CD4-positive, alpha-beta memory T cell (primary cell): ENCODE data around the gene PIK3R2. TPM values are rescaled to one million over a fixed set of nuclear protein-coding genes. Genes with fewer than 3 reads are reported as not detected.
"Not testable (repeated sequence)": the region's sequence is repeated elsewhere in the genome, so short reads cannot be mapped to it uniquely, and the experiment has no call there.

Experiments
- CTCF ChIA-PET: fragments of 350-600 bp; sonication (Branson Sonifier 250); formaldehyde crosslinking; loops from one replicate; lab custom pipeline; 2021; ENCODE audit warnings: inconsistent platforms; ENCODE audit not compliant: partially characterized antibody; lab: Charles Lee
- POLR2A ChIA-PET: fragments of 350-600 bp; sonication (Branson Sonifier 250); formaldehyde crosslinking; loops from one replicate; lab custom pipeline; 2021; ENCODE audit not compliant: partially characterized antibody; lab: Charles Lee
- DNase-seq, 5 donors: peaks; one replicate each; pipeline versions ENCODE4 v3.0.0 to v3.0.0-alpha.2; 2020 to 2022; ENCODE audit warnings: mixed read lengths in 1 of 5
- H3K27ac ChIP-seq: one replicate; pipeline ENCODE4 v1.7.0; 2013; ENCODE audit warnings: low read depth, low read length
- H3K27me3 ChIP-seq: 2 replicates; pipeline ENCODE4 v1.7.0; 2013; ENCODE audit warnings: mild to moderate bottlenecking, low read length, moderate library complexity; ENCODE audit not compliant: insufficient read depth
- H3K36me3 ChIP-seq: 2 replicates; pipeline ENCODE4 v1.7.0; 2013; ENCODE audit warnings: mild to moderate bottlenecking, low read length, moderate library complexity; ENCODE audit not compliant: insufficient read depth
- H3K4me1 ChIP-seq: 2 replicates; pipeline ENCODE4 v1.7.0; 2013; ENCODE audit warnings: mild to moderate bottlenecking, low read length, moderate library complexity; ENCODE audit not compliant: insufficient read depth
- H3K4me3 ChIP-seq, 2 donors: one replicate each; pipeline ENCODE4 v1.7.0; 2013; ENCODE audit warnings: low read length in 2 of 2, mild to moderate bottlenecking in 1 of 2
- H3K9me3 ChIP-seq, 2 donors: one replicate each; pipeline ENCODE4 v1.7.0; 2013; ENCODE audit warnings: low read length in 2 of 2, control low read depth in 1 of 2; ENCODE audit not compliant: control insufficient read depth in 1 of 2
- H3K27ac Mint-ChIP-seq, 7 donors: one replicate each; pipeline ENCODE4 v1.8.0; 2020 to 2021; ENCODE audit warnings: mixed read lengths in 7 of 7, mild to moderate bottlenecking in 6 of 7, inconsistent platforms in 3 of 7, moderate library complexity in 3 of 7
- H3K27me3 Mint-ChIP-seq, 2 donors: one replicate each; pipeline ENCODE4 v1.8.0; 2020 to 2021; ENCODE audit warnings: mixed read lengths in 2 of 2
- H3K36me3 Mint-ChIP-seq, 2 donors: one replicate each; pipeline ENCODE4 v1.8.0; 2020 to 2021; ENCODE audit warnings: mixed read lengths in 2 of 2, inconsistent platforms in 1 of 2, mild to moderate bottlenecking in 1 of 2
- H3K4me1 Mint-ChIP-seq, 4 donors: one replicate each; pipeline ENCODE4 v1.8.0; 2020 to 2021; ENCODE audit warnings: mixed read lengths in 4 of 4, mild to moderate bottlenecking in 1 of 4
- H3K4me3 Mint-ChIP-seq, 8 donors: one replicate each; pipeline ENCODE4 v1.8.0; 2020 to 2021; ENCODE audit warnings: mixed read lengths in 8 of 8, mild to moderate bottlenecking in 7 of 8, moderate library complexity in 6 of 8, inconsistent platforms in 3 of 8
- H3K9me3 Mint-ChIP-seq, 8 donors: one replicate each; pipeline ENCODE4 v1.8.0; 2020 to 2021; ENCODE audit warnings: mixed read lengths in 8 of 8, mild to moderate bottlenecking in 5 of 8, inconsistent platforms in 3 of 8, moderate library complexity in 1 of 8
- intact Hi-C: fragments of 100-400 bp; cut with micrococcal nuclease; formaldehyde crosslinking; loops from one replicate; pipeline ENCODE4 v1.15.1; 2023
- polyA plus RNA-seq, 2 donors: library from polyadenylated mRNA; unstranded; fragments of 300-500 nt; fragmentation: Illumina TruSeq; gene quantifications; one replicate each; pipeline ENCODE4 v1.2.3, GENCODE V29; 2021
- total RNA-seq, 2 experiments: library from RNA; stranded (reverse); gene quantifications; one replicate each; pipeline ENCODE4 v1.2.3, GENCODE V29; 2021

Gene PIK3R2
- total and polyA plus RNA-seq, 4 experiments from 2014 or later: 1.5 to 23.0 (median 12.4) TPM

GRCh38 chr19:18156841-18157464 lies 4.0 kb downstream of the PIK3R2 start:
- ChIA-PET CTCF (interaction anchor here (0.7 to 2.1 kb wide), 3 partner anchors 44 to 219 kb away, joined by 5 read pairs; no protein-coding TSS in a partner anchor), POLR2A (interaction anchor here (0.6 to 1.7 kb wide), 2 partner anchors 39 to 70 kb away, joined by 3 to 5 read pairs; partner anchors contain the start of gene IL12RB1)
- Histone ChIP-seq H3K4me3 (no peak overlapping the region), H3K27ac (no peak overlapping the region), H3K27me3 (no peaks in the 10 kb centered on the region), H3K9me3 (no peaks in the 10 kb centered on the region), H3K36me3 (no peaks in the 10 kb centered on the region), H3K4me1 (peaks cover 30% of the 10 kb centered on the region)
- peaks cover 0 to 12% of the 10 kb centered on the region in 2 donors for H3K36me3 Mint-ChIP-seq
- peak overlapping the region in 1 of 8 donors; percentile 59 for H3K4me3 Mint-ChIP-seq
- intact Hi-C loops: no loop called here
- no peaks in the 10 kb centered on the region for H3K27me3 Mint-ChIP-seq
- H3K4me1 Mint-ChIP-seq: peaks cover 13 to 38% (median 22%) of the 10 kb centered on the region in 4 donors
- H3K9me3 Mint-ChIP-seq: peaks cover 0 to 2% (median 0%) of the 10 kb centered on the region in 8 donors
- no peak overlapping the region for H3K27ac Mint-ChIP-seq
- DNase-seq: no peak

- Histone ChIP-seq H3K9me3 (no peaks in the 10 kb centered on the region), H3K36me3 (no peaks in the 10 kb centered on the region), H3K27me3 (no peaks in the 10 kb centered on the region), H3K27ac (no peak overlapping the region), H3K4me3 (no peak overlapping the region), H3K4me1 (peaks cover 30% of the 10 kb centered on the region)
- intact Hi-C loops: no loop called here
- peaks cover 0 to 8% of the 10 kb centered on the region in 2 donors for H3K36me3 Mint-ChIP-seq
- DNase-seq: no peak
- H3K27ac Mint-ChIP-seq: no peak overlapping the region
- ChIA-PET CTCF (interaction anchor here (0.6 to 12.0 kb wide), 2 partner anchors 47 to 70 kb away, joined by 3 to 125 read pairs; no protein-coding TSS in a partner anchor), POLR2A (interaction anchor here (0.6 to 1.7 kb wide), 2 partner anchors 39 to 71 kb away, joined by 3 to 5 read pairs; partner anchors contain the start of gene IL12RB1)
- peak overlapping the region in 1 of 8 donors; percentile 59 for H3K4me3 Mint-ChIP-seq
- peaks cover 0 to 2% (median 0%) of the 10 kb centered on the region in 8 donors for H3K9me3 Mint-ChIP-seq
- H3K4me1 Mint-ChIP-seq: peaks cover 9 to 34% (median 18%) of the 10 kb centered on the region in 4 donors
- no peaks in the 10 kb centered on the region for H3K27me3 Mint-ChIP-seq
These were observed 4.6 kb downstream of the PIK3R2 start for GRCh38 chr19:18157465-18158063.

- Mint-ChIP-seq H3K4me1 (peaks cover 9 to 32% (median 16%) of the 10 kb centered on the region in 4 donors), H3K27me3 (no peaks in the 10 kb centered on the region), H3K27ac (no peak overlapping the region), H3K9me3 (peaks cover 0 to 2% (median 0%) of the 10 kb centered on the region in 8 donors), H3K4me3 (no peak overlapping the region), H3K36me3 (peaks cover 3 to 14% of the 10 kb centered on the region in 2 donors)
- Histone ChIP-seq H3K36me3 (peaks cover 5% of the 10 kb centered on the region), H3K27me3 (no peaks in the 10 kb centered on the region), H3K9me3 (no peaks in the 10 kb centered on the region), H3K27ac (no peak overlapping the region), H3K4me1 (peaks cover 29% of the 10 kb centered on the region), H3K4me3 (no peak overlapping the region)
- POLR2A ChIA-PET: interaction anchor here (1.7 kb wide), 1 partner anchor 40 kb away, joined by 5 read pairs; no protein-coding TSS in a partner anchor
- intact Hi-C loops: no loop called here
- CTCF ChIA-PET: interaction anchor here (0.6 to 12.0 kb wide), 2 partner anchors 48 to 71 kb away, joined by 3 to 125 read pairs; no protein-coding TSS in a partner anchor
- DNase-seq: no peak
These were observed 5.5 kb downstream of the PIK3R2 start for GRCh38 chr19:18158467-18158866.

- H3K9me3 ChIP-seq, H3K27me3 Mint-ChIP-seq, H3K27ac Mint-ChIP-seq, DNase-seq, H3K4me3 ChIP-seq, H3K27ac ChIP-seq, intact Hi-C loops, H3K9me3 Mint-ChIP-seq, H3K4me3 Mint-ChIP-seq, H3K27me3 ChIP-seq, H3K36me3 ChIP-seq: not testable (repeated sequence)
- peaks cover 3 to 15% of the 10 kb centered on the region in 2 donors for H3K36me3 Mint-ChIP-seq
- peaks cover 6 to 28% (median 13%) of the 10 kb centered on the region in 4 donors for H3K4me1 Mint-ChIP-seq
- peaks cover 22% of the 10 kb centered on the region for H3K4me1 ChIP-seq
- ChIA-PET CTCF (interaction anchor here (0.6 to 12.0 kb wide), 3 partner anchors 12 to 258 kb away, joined by 3 to 125 read pairs (median 3); no protein-coding TSS in a partner anchor), POLR2A (interaction anchor here (3.1 kb wide), 1 partner anchor 41 kb away, joined by 13 read pairs; no protein-coding TSS in a partner anchor)
These were observed 6.2 kb downstream of the PIK3R2 start for GRCh38 chr19:18159059-18159616.

GRCh38 chr19:18159810-18160209 lies 6.8 kb downstream of the PIK3R2 start:
- Mint-ChIP-seq H3K27ac (no peak overlapping the region), H3K4me3 (peak overlapping the region in 1 of 8 donors; percentile 9), H3K4me1 (peaks cover 3 to 21% (median 8%) of the 10 kb centered on the region in 4 donors), H3K27me3 (no peaks in the 10 kb centered on the region), H3K9me3 (no peaks in the 10 kb centered on the region), H3K36me3 (peaks cover 3 to 16% of the 10 kb centered on the region in 2 donors)
- CTCF ChIA-PET: interaction anchor here (1.1 to 12.0 kb wide), 6 partner anchors 9 to 156 kb away, joined by 3 to 125 read pairs (median 6); partner anchors contain the start of gene PIK3R2
- Histone ChIP-seq H3K27ac (no peak overlapping the region), H3K9me3 (no peaks in the 10 kb centered on the region), H3K36me3 (peaks cover 5% of the 10 kb centered on the region), H3K4me3 (no peak overlapping the region), H3K4me1 (peaks cover 17% of the 10 kb centered on the region), H3K27me3 (no peaks in the 10 kb centered on the region)
- DNase-seq: no peak
- intact Hi-C loops: loop anchor here (10.0 kb wide), 1 partner anchor 215 kb away; no protein-coding TSS in a partner anchor
- POLR2A ChIA-PET: interaction anchor here (1.1 to 3.1 kb wide), 4 partner anchors 8 to 41 kb away, joined by 3 to 14 read pairs (median 9); partner anchors contain the start of genes MPV17L2 and PIK3R2

GRCh38 chr19:18160493-18160970 lies 7.6 kb downstream of the PIK3R2 start:
- H3K36me3 ChIP-seq: peaks cover 6% of the 10 kb centered on the region
- Mint-ChIP-seq H3K36me3 (peaks cover 4 to 17% of the 10 kb centered on the region in 2 donors), H3K27me3 (no peaks in the 10 kb centered on the region), H3K4me3 (peak overlapping the region in 7 of 8 donors; percentile 20 to 54 (median 49)), H3K27ac (peak overlapping the region in 6 of 7 donors; percentile 12 to 76 (median 47)), H3K4me1 (peaks cover 3 to 18% (median 8%) of the 10 kb centered on the region in 4 donors), H3K9me3 (no peaks in the 10 kb centered on the region)
- peak overlapping the region; percentile 51 for H3K27ac ChIP-seq
- POLR2A ChIA-PET: interaction anchor here (0.5 to 3.1 kb wide), 9 partner anchors 9 to 197 kb away, joined by 3 to 14 read pairs (median 4); partner anchors contain the start of genes IQCN, JUND, MPV17L2 and PIK3R2
- peaks cover 17% of the 10 kb centered on the region for H3K4me1 ChIP-seq
- intact Hi-C loops: loop anchor here (10.0 kb wide), 1 partner anchor 216 kb away; no protein-coding TSS in a partner anchor
- CTCF ChIA-PET: interaction anchor here (0.8 to 12.0 kb wide), 11 partner anchors 9 to 215 kb away, joined by 3 to 125 read pairs (median 4); partner anchors contain the start of gene PIK3R2
- no peak for DNase-seq
- no peaks in the 10 kb centered on the region for H3K27me3 ChIP-seq
- no peaks in the 10 kb centered on the region for H3K9me3 ChIP-seq
- H3K4me3 ChIP-seq: no peak overlapping the region
